GM12864 (cell line): ENCODE measurements around the gene RPS6KA1.

ENCODE experiments used
- DNase-seq: peaks from one replicate; pipeline ENCODE4 v3.0.0-alpha.2; 2011; ENCODE audit warnings: low read depth
- H3K4me3 ChIP-seq: 2 replicates; pipeline ENCODE4 v1.5.1; 2011; ENCODE audit warnings: mild to moderate bottlenecking, low read depth, low read length, control low read depth
- TF ChIP-seq, protein P1 (sequence below): IDR thresholded peaks from 2 replicates; pipeline ENCODE4 v1.5.1; 2011; ENCODE audit warnings: low read depth, mild to moderate bottlenecking, moderate library complexity, low read length, control low read depth, inconsistent platforms; ENCODE audit errors: missing control alignments

Gene RPS6KA1

DNA sequence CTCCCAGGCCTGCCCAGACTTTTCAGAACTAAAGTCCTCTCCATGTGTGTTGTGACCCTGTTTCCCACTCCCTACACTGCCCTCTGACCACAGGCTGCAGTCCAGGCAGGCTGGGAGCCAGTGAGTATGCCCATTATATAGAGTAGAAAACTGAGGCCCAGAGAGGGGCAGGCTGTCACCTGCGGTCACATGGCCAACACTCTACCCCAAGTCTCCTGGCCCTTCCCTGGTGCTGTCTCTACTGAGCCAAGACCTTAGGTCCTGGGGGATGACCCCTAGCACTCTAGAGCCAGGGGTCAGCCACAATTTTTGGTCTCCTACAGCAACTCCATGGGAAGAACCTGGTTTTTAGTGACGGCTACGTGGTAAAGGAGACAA, 30.8 kb downstream of the RPS6KA1 start:
- H3K4me3 ChIP-seq = no peak overlapping the region
- no peak for DNase-seq
- TF ChIP-seq, protein P1, sequence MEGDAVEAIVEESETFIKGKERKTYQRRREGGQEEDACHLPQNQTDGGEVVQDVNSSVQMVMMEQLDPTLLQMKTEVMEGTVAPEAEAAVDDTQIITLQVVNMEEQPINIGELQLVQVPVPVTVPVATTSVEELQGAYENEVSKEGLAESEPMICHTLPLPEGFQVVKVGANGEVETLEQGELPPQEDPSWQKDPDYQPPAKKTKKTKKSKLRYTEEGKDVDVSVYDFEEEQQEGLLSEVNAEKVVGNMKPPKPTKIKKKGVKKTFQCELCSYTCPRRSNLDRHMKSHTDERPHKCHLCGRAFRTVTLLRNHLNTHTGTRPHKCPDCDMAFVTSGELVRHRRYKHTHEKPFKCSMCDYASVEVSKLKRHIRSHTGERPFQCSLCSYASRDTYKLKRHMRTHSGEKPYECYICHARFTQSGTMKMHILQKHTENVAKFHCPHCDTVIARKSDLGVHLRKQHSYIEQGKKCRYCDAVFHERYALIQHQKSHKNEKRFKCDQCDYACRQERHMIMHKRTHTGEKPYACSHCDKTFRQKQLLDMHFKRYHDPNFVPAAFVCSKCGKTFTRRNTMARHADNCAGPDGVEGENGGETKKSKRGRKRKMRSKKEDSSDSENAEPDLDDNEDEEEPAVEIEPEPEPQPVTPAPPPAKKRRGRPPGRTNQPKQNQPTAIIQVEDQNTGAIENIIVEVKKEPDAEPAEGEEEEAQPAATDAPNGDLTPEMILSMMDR = no peak

DNA sequence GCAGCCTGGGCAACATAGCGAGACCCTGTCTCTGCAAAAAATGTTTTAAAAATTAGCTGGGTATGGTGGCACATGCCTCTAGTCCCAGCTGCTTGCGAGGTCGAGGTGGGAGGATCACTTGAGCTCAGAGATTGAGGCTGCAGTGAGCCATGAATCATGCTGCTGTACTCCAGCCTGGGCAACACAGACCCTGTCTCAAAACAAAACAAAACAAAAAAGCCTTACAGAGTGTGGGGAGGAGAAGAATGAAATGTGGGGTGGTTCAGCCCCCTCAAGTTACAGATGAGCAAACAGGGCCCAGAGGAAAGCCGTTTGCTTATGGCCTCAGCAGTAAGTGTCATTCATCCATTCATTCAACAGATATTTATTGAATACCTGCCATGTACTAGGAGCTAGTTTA, 40.7 kb downstream of the RPS6KA1 start:
- TF ChIP-seq, protein P1 = no peak

DNA sequence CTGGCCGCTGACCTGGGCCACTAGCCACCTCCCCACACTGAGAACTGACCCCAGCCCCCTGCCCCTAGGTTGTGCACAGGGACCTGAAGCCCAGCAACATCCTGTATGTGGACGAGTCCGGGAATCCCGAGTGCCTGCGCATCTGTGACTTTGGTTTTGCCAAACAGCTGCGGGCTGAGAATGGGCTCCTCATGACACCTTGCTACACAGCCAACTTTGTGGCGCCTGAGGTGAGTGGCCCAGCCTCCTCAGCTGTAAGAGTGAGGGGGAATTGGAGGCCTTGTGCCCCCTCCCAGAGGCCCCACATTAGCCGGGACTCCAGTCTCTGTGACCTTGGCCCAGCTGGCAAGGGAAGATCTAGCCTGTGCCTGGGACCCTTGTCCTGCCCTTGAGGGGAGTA, 41.8 kb downstream of the RPS6KA1 start:
- no peak for DNase-seq
- TF ChIP-seq, protein P1 = no peak
- no peak overlapping the region for H3K4me3 ChIP-seq

More for the DNA sequence above, 40.7 kb downstream of the RPS6KA1 start:
- DNase-seq = no peak
- no peak overlapping the region for H3K4me3 ChIP-seq

DNA sequence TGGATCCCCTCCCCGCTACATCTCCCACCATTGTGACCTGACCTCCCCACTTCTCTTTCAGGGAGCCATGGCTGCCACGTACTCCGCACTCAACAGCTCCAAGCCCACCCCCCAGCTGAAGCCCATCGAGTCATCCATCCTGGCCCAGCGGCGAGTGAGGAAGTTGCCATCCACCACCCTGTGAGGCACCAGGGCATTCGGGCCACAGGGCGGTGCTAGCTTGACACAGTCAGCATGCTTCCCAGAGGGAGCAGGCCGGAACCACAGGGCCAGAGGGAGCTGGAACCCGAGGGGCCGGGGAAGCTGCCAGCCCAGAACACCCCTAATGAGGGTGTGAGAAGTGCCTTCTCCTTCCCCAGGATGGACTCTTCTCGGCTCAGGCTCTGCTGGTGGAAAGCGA, 44.5 kb downstream of the RPS6KA1 start:
- no peak overlapping the region for H3K4me3 ChIP-seq
- no peak for DNase-seq
- TF ChIP-seq, protein P1 = no peak

DNA sequence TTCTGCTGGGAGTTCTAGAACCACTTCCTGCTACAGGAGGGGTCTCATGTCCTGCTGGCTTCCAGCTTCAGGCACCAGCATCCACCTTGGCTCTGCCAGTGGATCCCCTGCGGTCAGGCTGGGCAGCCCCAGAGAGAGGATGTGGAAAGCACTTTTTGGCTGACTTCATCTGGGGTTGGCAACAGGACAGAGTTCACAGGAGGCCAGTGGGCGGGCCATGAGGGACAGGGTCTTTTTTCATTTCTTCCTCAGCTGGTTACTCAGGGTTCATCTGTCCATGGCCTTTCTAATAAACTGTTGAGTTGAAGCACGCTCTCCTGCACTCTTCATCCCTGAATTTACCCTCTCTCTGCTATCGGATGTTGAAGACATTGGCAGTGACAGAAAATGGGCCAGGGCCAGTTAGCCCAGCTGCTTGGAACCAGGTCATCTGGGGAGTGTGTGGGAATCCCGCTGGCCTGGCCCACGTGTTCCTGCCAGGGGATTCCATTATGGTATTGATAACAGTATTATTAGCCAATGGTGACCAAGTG, 45.2 kb downstream of the RPS6KA1 start:
- no peak overlapping the region for H3K4me3 ChIP-seq
- no peak for DNase-seq
- TF ChIP-seq, protein P1 = no peak

DNA sequence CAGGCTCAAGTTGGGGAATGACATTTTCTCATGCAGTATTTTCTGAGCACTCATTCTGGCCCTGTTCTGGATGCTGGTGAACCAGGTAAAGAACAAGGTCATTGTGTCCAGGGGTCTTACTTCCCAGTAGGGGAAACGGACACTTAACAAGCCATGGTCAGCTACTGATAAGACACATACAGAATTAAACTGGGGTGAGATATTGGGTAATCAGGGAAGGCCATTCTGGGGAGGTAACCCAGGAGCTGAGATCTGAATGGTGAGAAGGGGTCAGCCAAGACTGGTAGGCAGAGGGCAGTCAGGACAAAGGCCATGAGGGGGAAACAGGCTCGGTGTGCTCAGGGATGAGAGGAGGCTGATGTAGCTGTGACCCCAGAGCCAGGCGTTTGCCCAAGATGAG, 45.8 kb downstream of the RPS6KA1 start:
- TF ChIP-seq, protein P1 = no peak
- H3K4me3 ChIP-seq = no peak overlapping the region
- DNase-seq = no peak

DNA sequence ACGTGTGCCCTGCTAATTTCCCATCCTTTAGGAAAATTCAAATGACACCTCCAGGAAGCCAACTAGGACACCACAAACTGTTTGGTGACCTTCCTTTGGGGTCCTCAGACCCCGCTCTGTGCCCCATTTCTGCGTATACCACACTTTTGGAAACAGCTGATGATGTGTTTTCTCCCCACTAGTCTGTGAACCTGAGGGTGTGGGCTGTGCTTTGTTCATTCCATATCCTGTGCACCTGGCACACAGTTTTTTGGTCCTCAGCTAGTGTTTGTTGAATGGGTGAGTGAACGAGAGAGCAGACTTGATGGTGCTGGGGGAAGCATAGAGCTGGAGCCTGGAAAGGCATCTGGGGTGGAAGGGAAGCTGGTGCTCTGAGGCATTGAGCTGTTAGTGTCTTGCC, 48.6 kb downstream of the RPS6KA1 start:
- no peak for DNase-seq
- H3K4me3 ChIP-seq = no peak overlapping the region
- TF ChIP-seq, protein P1 = no peak
